NOMO-1 treated with dmso at 0.1 percent for 144 hours (cell line): ENCODE measurements around the gene MEF2C.

Source experiments
- DNase-seq: peaks from one replicate; lab custom pipeline; 2025; ENCODE audit not compliant: unreplicated experiment; lab: John Stamatoyannopoulos, UW

MEF2C gene

DNA sequence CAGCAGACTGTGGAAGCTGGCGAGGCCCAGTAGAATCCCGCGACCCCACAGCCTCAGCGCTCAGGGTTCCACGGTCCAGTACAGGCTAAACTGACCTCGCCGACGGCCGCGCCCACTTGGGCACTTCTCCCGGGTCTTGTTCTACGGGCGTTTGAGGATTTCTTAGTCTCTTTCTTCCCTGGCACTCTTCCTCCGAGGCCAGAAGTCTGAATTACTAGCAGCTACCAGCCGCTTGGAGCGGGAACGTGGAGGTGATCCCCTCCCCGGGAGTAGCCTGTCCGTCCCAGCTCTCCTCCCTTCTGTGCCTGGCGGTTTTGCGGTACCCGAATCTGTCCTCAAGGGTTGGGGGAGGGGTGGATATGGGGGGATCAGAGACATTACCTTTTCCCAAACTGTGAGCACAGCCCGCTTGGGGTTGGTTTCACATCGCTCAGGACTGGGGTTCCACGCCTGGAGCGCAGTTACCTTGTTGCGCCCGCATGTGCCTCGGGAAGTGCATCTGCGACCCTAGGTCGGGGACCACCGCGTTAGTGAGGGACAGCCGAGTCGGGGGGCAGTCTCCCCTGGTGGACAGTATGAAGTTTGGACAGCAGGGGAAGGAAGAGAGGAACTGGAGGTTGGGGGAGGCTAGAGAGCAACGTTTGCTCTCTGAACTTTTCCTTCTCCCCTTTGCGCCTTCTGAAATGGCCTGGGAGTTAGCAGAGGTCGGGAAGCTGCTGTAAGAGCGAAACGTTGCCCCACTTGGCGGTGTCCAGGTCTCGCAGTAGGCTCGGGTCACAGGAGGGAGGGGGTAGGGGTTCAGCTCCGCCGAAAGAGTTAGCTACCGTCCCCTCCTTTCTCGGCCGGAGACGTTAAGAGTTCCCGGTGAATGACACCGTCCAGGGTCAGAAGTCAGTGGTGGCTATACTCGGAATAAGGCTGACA, 190.8 kb downstream of the MEF2C start:
- DNase-seq, result no peak

DNA sequence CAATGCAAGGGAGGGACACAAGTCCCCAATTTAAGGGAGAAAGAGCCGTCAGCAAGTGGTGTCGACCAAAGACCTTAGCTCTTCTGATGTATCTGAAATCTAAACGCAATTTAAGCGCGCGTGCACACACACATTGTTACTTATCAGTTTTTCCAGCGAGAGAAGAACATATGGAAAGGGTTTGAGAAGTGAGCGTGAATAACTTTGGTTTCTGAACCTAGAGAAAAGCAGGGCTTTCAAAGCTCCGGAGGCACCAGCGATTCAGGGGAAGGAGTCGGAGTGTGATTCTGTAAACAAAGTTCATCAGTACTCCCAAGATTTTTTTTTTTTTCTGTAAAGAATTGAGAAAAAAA, 191.8 kb downstream of the MEF2C start:
- DNase-seq, result no peak

- DNase-seq, result no peak
Observed at GRCh38 chr5:88690409-88691229, 192.4 kb downstream of the MEF2C start.

DNA sequence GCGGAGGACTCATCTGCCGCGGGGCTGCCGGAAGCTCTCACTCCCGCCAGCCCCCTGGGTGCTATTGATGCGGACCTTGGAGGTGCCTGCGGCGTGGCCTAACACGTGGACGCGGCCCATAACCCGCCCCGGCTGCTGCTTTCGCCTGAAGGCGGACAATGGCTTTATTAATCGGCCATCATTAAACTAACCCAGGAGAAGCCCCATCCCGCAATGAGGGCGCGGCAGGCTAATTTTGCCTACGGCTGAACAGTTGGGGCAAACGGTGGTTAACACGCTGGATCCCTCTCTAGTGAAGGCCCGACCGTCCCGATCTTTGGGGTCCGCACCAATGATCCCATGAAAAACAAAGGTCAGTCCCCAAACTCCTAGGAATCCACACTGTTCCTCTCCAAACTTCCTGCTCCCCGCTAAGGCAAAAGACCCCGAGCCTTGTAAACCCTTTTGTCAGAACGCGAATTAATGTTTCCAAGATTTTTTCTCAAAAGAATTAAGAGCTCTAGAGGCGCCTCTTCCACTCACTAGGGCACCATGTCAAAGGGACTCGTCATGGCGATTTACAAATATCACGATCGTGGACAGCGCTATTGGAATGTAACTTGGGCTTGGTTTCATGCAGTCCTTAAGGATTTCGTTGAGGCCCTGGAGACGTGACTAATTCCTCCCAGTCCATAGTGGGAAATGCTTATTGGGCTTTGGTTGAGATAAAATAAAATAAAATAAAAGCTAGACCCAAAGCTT, 193.1 kb downstream of the MEF2C start:
- no peak for DNase-seq

DNA sequence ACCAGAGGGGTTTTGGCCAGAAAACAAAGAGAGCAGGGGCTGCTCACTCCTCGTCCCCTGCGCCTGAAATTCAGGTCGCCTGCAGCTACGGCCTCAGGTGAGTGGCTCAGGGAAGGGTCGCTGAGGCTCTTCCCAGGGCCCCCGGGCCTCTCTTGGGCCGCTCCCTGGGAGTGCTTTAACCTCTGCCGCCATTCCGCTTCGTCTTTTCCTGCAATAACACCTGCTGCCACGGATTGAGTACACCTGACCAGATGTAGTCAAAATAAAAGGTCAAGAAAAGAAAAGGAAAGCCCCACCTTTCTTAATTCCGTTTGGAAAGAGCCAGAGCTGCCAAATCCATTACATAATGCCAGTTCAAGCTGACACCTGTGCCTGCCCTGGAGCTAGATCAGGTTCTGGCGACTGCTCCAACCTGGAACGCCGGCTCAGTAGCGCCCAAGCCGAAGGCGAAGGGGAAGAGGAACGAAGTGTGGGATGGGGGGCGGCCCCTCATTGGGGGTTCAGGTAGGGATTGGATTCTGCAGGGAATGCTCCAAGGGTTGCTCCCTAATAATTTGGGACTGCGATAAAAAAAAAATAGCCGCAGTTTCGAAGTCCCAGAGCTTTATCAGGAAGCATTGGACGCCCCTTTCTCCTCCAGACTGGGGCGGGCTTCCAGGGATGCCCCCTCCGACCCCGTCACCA, 193.9 kb downstream of the MEF2C start:
- DNase-seq, result no peak

DNA sequence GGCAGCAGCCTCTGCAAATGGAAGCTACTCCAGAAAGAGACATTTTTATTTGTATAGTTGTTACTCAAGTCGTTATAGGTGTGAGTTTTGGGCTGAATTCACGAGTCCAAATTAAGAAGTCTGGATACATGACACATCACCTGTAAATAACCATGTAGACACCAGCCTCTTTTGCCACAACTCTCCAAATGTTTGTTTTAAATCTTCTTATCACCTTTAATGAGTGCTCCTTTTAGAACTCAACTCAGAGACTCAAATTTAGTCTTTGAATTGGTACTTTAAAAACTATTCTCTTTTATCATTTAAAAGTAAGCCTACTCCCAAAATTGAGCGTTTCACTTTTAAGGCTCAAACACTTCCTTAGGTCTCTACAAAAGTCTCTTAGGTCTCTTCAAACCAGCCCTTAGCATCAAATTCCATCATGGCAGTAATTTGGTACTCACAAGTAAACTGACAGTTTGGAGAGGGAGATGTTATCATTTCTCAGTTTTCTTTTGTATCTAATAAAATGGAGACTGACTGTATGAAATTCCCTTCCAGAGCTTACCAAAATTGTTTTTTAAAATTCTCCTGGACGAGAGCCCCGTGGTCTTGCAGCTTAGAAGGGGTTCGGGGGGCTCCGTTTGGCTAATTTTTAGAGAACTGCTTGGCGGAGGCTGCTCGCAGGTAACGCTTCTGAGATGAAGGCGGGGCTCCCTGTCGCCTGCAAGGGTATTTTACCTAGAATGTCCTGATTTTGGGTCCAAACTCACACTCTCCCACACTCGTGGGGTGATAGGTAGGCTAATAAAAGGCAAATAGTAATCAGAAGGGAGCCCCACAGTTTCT, 194.6 kb downstream of the MEF2C start:
- DNase-seq, result no peak

GRCh38 chr5:88687373-88687911, 195.5 kb downstream of the MEF2C start:
- no peak for DNase-seq

DNA sequence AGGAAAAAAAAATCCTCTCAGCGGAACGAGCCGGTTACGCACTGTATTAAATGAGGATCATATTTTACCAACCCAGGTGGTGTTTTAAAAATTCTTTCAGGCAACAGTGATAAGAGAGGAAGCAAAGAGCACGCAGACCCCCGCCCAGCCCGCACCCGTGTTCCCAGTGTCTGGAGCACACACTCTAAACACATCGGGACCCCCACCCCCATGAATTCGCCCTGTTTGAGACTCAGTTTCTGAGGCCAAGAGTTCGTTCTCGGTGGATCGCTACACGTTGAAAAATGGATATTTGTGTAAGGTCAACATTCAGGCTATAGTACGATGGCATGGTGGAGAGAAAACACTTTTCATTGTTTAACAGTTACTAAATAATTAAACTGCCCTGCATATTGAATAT, 196.3 kb downstream of the MEF2C start:
- no peak for DNase-seq

DNA sequence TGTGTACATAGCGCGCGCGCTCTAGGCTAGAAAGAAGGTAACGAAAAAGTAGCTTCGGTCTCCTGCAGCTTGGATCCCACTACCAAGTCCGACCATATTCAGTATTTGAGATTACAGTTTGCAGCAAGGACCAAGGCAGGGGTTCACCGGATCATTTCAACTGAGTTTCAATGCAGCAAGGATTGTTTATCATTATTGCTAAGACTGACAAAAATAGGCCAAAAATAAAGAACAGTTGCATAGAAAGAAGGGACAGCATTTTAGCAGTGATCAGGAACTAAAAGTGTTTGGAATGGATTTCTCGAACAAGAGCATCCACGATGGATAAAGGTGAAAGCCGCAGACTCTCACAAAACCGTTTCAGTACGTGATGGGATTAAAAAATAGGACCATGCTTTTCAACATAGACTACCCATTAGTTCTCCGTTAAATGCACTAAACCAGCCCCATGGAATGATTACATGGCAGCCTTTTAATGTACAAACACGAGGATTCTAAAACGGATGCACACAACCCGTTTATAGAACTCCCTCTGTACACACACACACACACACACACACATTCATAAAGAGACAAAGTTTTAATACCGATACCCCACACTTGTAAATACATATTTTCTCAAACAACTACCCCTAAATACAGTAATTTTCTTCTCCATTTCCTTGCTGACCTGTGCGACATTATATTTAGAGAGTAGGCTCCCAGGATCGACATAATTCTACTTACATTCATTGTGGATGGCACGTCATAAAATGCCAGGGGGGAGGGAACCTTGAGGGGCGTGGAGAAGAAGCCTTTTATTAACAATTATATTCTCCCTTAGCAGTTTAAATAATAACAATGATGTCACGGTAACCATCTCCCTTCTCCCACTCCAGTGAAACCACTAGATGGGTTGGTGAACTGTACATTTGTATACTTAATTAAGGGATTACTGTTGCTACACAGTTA, 197.1 kb downstream of the MEF2C start:
- DNase-seq, result no peak

GRCh38 chr5:88683506-88684135, 199.4 kb downstream of the MEF2C start:
- no peak for DNase-seq

GRCh38 chr5:88682881-88683361, 200.1 kb downstream of the MEF2C start:
- no peak for DNase-seq

DNA sequence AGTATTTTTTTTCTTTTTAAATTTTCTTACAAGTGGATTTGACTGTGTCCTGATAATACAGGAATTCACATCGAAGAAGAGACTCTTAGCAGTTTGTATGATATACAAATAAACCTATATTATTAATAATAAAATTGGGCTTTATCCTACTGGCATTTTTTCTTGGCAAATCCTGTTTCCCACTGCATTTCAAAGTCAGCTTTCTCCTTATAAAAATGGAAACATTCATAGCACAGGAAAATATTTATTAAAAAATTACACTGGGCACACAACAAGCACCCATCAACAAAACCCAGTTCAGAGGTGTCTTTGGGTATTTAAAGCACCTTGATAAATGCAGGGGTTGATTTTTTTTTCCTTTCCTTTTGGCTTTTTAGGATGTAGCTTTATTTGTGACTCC, 200.9 kb downstream of the MEF2C start:
- no peak for DNase-seq

GRCh38 chr5:88681211-88681803, 201.7 kb downstream of the MEF2C start:
- no peak for DNase-seq

DNA sequence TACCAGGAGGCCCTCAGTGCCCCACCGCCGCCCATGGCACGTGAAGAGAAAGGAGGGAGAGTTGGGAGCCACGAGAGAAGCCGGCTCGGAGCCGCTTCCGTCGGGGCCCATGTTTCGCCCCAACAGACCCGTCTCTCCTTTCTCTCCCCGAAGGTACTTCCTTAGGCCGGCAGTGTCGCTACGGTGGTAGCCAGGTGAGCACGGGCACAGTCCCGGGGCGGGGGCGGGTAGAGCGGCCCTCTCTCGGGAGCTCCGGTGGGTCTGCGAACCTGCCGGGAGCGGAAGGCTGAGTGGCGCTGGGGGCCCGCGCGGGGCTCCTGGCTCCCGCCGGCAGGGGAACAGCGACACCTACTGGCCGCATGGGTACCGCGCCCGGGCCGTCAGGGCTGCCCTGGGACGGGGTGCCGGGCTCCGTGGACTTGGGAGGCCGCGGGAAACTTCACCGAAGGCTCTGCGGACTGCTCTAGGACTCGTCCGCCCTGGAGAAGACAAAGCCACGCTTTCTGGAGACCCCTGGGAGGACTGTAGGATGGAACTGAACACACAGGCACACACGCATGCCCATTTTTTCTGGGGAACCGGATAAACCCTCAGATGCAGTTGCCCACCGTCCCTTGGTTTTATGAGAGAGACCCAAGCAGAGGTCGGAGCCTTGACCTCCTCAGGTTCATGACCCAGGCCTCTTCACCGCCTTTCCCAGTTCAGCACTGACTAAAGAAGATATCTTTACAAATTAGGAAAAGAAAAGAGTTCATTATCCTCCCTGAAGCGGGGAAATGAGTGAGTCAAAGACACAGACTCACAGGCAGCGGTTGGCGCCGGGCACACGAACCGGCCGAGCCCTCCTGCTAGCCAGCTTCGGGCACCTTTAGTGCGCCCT, 202.5 kb downstream of the MEF2C start:
- no peak for DNase-seq

GRCh38 chr5:88679638-88680037, 203.3 kb downstream of the MEF2C start:
- no peak for DNase-seq

DNA sequence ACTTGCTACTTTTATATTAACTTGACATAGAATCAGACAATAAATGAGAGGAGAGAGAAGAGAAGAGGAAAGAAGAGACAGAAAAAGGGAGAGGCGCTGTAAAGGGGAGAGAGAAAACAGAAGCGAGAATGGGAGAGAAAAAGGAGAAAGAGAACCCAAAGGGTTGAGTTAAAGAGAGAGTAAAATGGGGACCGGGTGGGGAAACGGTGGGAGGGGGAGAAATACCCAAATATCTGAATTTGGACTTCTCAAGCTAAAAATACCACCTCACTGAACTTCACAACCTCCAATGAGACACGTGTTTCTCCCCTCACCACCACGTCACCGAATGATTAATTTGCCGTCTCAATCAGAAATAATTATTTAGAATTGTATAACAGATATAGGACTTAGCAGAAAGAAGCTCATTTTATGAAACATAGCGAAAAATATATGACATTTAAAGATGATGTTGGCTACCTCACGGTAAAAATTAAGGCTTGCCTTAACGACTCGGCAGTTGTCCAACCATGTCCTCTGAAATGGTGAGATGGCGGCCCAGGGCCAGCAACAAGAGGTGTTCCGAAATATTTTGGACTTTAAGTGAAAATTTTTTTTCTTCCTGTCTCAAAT, 204.1 kb downstream of the MEF2C start:
- DNase-seq, result no peak
